Calu3 (cell line): Measurements from ENCODE around the gene ADAMTS10. TPM values are rescaled to one million over a fixed set of nuclear protein-coding genes. Genes with fewer than 3 reads are reported as not detected.

Experiments used
- BruUV-seq: library from RNA; stranded (reverse); fragments of 400-500 nt; replicated peaks from 2 replicates; lab custom pipeline; 2021; lab: Mats Ljungman, UMichigan
- CTCF ChIA-PET: fragments of 300-600 bp; sonication (Branson Sonifier 250); formaldehyde crosslinking; loops from one replicate; lab custom pipeline; 2022; ENCODE audit warnings: antibody characterized with exemption; lab: Charles Lee
- DNase-seq: peaks from one replicate; pipeline ENCODE4 v3.0.0; 2022
- H3K27ac Mint-ChIP-seq: one replicate; pipeline ENCODE4 v1.8.0; 2022; ENCODE audit warnings: mixed read lengths; ENCODE audit not compliant: unreplicated experiment
- H3K27me3 Mint-ChIP-seq: one replicate; pipeline ENCODE4 v1.8.0; 2022; ENCODE audit warnings: mixed read lengths; ENCODE audit not compliant: unreplicated experiment
- H3K36me3 Mint-ChIP-seq: one replicate; pipeline ENCODE4 v1.8.0; 2022; ENCODE audit warnings: mild to moderate bottlenecking, moderate library complexity, mixed read lengths; ENCODE audit not compliant: insufficient read depth, unreplicated experiment
- H3K4me1 Mint-ChIP-seq: one replicate; pipeline ENCODE4 v1.8.0; 2022; ENCODE audit warnings: mild to moderate bottlenecking, low read depth, mixed read lengths; ENCODE audit not compliant: unreplicated experiment
- H3K4me3 Mint-ChIP-seq: one replicate; pipeline ENCODE4 v1.8.0; 2022; ENCODE audit warnings: mild to moderate bottlenecking, low read depth, moderate library complexity, mixed read lengths; ENCODE audit not compliant: unreplicated experiment
- H3K9me3 Mint-ChIP-seq: one replicate; pipeline ENCODE4 v1.8.0; 2022; ENCODE audit warnings: low read depth, mixed read lengths; ENCODE audit not compliant: unreplicated experiment
- CTCF ChIP-seq: fragments of 200-600 bp; IDR thresholded peaks from one replicate; pipeline ENCODE4 v1.8.0; 2022; ENCODE audit warnings: antibody characterized with exemption; ENCODE audit not compliant: unreplicated experiment
- intact Hi-C: fragments of 100-400 bp; cut with micrococcal nuclease; formaldehyde crosslinking; loops from one replicate; pipeline ENCODE4 v1.10.0; 2022; ENCODE audit not compliant: unreplicated experiment
- total RNA-seq: library from RNA; stranded (reverse); gene quantifications from 2 replicates; pipeline ENCODE4 v1.2.3, GENCODE V29; 2022

ADAMTS10 gene
- total RNA-seq, 1 experiment from 2014 or later: not detected

- CTCF ChIA-PET: no interaction called here
- Mint-ChIP-seq H3K27ac (no peak overlapping the region), H3K4me3 (no peak overlapping the region), H3K27me3 (no peaks in the 10 kb centered on the region), H3K9me3 (no peaks in the 10 kb centered on the region), H3K4me1 (no peaks in the 10 kb centered on the region), H3K36me3 (no peaks in the 10 kb centered on the region)
- intact Hi-C loops: no loop called here
- BruUV-seq: no TSS peak
- no peak for DNase-seq
- no peak for TF ChIP-seq CTCF
These were observed 73.4 kb downstream of the ADAMTS10 start for GRCh38 chr19:8537099-8537498.

GRCh38 chr19:8536282-8536681, 74.2 kb downstream of the ADAMTS10 start:
- no peak for TF ChIP-seq CTCF
- Mint-ChIP-seq H3K4me1 (no peaks in the 10 kb centered on the region), H3K36me3 (no peaks in the 10 kb centered on the region), H3K27ac (peak overlapping the region; percentile 12), H3K4me3 (no peak overlapping the region), H3K27me3 (no peaks in the 10 kb centered on the region), H3K9me3 (no peaks in the 10 kb centered on the region)
- CTCF ChIA-PET: no interaction called here
- intact Hi-C loops: no loop called here
- no TSS peak for BruUV-seq
- no peak for DNase-seq

GRCh38 chr19:8532225-8532624, 78.3 kb downstream of the ADAMTS10 start:
- intact Hi-C loops: no loop called here
- Mint-ChIP-seq H3K27ac (no peak overlapping the region), H3K27me3 (no peaks in the 10 kb centered on the region), H3K4me3 (no peak overlapping the region), H3K4me1 (peaks cover 11% of the 10 kb centered on the region), H3K9me3 (no peaks in the 10 kb centered on the region), H3K36me3 (peaks cover 4% of the 10 kb centered on the region)
- CTCF ChIA-PET: no interaction called here
- no peak for TF ChIP-seq CTCF
- DNase-seq: no peak
- BruUV-seq: no TSS peak

GRCh38 chr19:8531470-8531869, 79.0 kb downstream of the ADAMTS10 start:
- no peak overlapping the region for H3K4me3 Mint-ChIP-seq
- intact Hi-C loops: no loop called here
- no TSS peak for BruUV-seq
- H3K27ac Mint-ChIP-seq: no peak overlapping the region
- H3K36me3 Mint-ChIP-seq: peaks cover 4% of the 10 kb centered on the region
- CTCF ChIA-PET: interaction anchor here (0.6 kb wide), 1 partner anchor 57 kb away, joined by 4 read pairs; no protein-coding TSS in a partner anchor
- no peaks in the 10 kb centered on the region for H3K9me3 Mint-ChIP-seq
- DNase-seq: no peak
- H3K4me1 Mint-ChIP-seq: peaks cover 11% of the 10 kb centered on the region
- TF ChIP-seq CTCF: no peak
- no peaks in the 10 kb centered on the region for H3K27me3 Mint-ChIP-seq

Other genes starting within 250 kb of the ADAMTS10 start
- gene ANGPTL4, start 246.6 kb downstream of the ADAMTS10 start, total RNA-seq: 0.97 and 1.6 TPM in 2 replicates
- gene RAB11B, start 220.4 kb downstream of the ADAMTS10 start, total RNA-seq: 57.5 and 75.1 TPM in 2 replicates
- 10.1 and 12.8 TPM in 2 replicates for gene MARCHF2, start 197.4 kb downstream of the ADAMTS10 start, total RNA-seq
- gene HNRNPM, start 165.7 kb downstream of the ADAMTS10 start, total RNA-seq: 186 and 204 TPM in 2 replicates
- gene PRAM1, start 108.1 kb downstream of the ADAMTS10 start, total RNA-seq: 0.47 TPM in 1 of 2 replicates, not detected in the other
- gene ZNF414, start 96.5 kb downstream of the ADAMTS10 start, total RNA-seq: 8.7 and 11.8 TPM in 2 replicates
- 1.3 TPM in 1 of 2 replicates, not detected in the other for gene MYO1F, start 33.3 kb downstream of the ADAMTS10 start, total RNA-seq
- gene NFILZ, start 19.9 kb upstream of the ADAMTS10 start, total RNA-seq: not detected in 2 replicates
- gene ACTL9, start 88.1 kb upstream of the ADAMTS10 start, total RNA-seq: not detected in 2 replicates
- gene OR2Z1, start 110.9 kb upstream of the ADAMTS10 start, total RNA-seq: not detected in 2 replicates
- gene ZNF558, start 221.6 kb upstream of the ADAMTS10 start, total RNA-seq: 12.3 and 13.2 TPM in 2 replicates
- not detected in 2 replicates for gene MBD3L1, start 221.7 kb upstream of the ADAMTS10 start, total RNA-seq